IPS DF 19.7 (cell line): ENCODE measurements around the gene GALNT17.
"Not testable (repeated sequence)": the region's sequence is repeated elsewhere in the genome, so short reads cannot be mapped to it uniquely, and the experiment has no call there.

Experiments used
- DNase-seq: peaks from one replicate; pipeline ENCODE4 v3.0.0-alpha.2; 2013; ENCODE audit warnings: low read depth, low spot score

GALNT17 gene

GRCh38 chr7:71733107-71733870 lies 601.3 kb downstream of the GALNT17 start:
- DNase-seq: peak; percentile 75

- DNase-seq: no peak
Observed at GRCh38 chr7:71735961-71736556, 604.1 kb downstream of the GALNT17 start.

GRCh38 chr7:71737931-71738540 lies 606.1 kb downstream of the GALNT17 start:
- DNase-seq: not testable (repeated sequence)

GRCh38 chr7:71739520-71740173 lies 607.7 kb downstream of the GALNT17 start:
- peak; percentile 71 for DNase-seq

GRCh38 chr7:71740174-71740560 lies 608.2 kb downstream of the GALNT17 start:
- no peak for DNase-seq

GRCh38 chr7:71746006-71746405 lies 614.1 kb downstream of the GALNT17 start:
- DNase-seq: no peak

GRCh38 chr7:71750290-71750689 lies 618.3 kb downstream of the GALNT17 start:
- no peak for DNase-seq

GRCh38 chr7:71752171-71752935 lies 620.4 kb downstream of the GALNT17 start:
- no peak for DNase-seq

GRCh38 chr7:71753236-71753635 lies 621.3 kb downstream of the GALNT17 start:
- no peak for DNase-seq

GRCh38 chr7:71753956-71754664 lies 622.2 kb downstream of the GALNT17 start:
- DNase-seq: no peak

GRCh38 chr7:71754828-71755227 lies 622.9 kb downstream of the GALNT17 start:
- no peak for DNase-seq

GRCh38 chr7:71761336-71761735 lies 629.4 kb downstream of the GALNT17 start:
- no peak for DNase-seq
